Transverse colon (tissue), 3 donors: ENCODE results near the gene EMX1.

Source experiments
- POLR2A ChIP-seq: fragments of 450-650 bp; IDR thresholded peaks from one replicate; pipeline ENCODE4 v1.6.1; 2016; ENCODE audit warnings: antibody characterized with exemption, mild to moderate bottlenecking, moderate library complexity
- TF ChIP-seq, protein P1 (sequence below), 5 experiments: fragments of 200-600 bp in 3 of 5; fragments of 450-650 bp in 2 of 5; sonication (generic) in 3 of 5; IDR thresholded peaks; 1 replicate in 2 of 5; 2 replicates in 3 of 5; pipeline ENCODE4 v1.5.1; 2016 to 2017; ENCODE audit warnings: antibody characterized with exemption in 5 of 5, inconsistent platforms in 3 of 5, mild to moderate bottlenecking in 2 of 5, moderate library complexity in 1 of 5

DNA sequence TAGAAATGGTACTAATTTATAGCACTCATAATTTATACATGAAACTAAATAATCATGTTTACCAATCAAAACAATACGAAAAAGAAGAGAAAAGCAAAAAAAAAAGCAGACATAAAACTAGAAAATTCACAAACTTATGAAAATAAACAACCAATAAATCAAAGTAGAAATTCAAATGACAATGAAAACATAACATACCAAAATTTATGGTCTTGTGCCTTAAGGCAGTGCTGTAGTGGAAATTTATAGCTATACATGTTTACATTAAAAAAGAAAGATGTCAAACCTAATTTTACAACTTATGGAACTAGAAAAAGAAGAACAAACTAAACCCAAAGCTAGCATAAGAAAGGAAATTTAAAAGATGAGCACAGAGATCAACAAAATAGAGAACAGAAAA, 46.3 kb upstream of the EMX1 start:
- TF ChIP-seq POLR2A = no peak
- TF ChIP-seq, protein P1, sequence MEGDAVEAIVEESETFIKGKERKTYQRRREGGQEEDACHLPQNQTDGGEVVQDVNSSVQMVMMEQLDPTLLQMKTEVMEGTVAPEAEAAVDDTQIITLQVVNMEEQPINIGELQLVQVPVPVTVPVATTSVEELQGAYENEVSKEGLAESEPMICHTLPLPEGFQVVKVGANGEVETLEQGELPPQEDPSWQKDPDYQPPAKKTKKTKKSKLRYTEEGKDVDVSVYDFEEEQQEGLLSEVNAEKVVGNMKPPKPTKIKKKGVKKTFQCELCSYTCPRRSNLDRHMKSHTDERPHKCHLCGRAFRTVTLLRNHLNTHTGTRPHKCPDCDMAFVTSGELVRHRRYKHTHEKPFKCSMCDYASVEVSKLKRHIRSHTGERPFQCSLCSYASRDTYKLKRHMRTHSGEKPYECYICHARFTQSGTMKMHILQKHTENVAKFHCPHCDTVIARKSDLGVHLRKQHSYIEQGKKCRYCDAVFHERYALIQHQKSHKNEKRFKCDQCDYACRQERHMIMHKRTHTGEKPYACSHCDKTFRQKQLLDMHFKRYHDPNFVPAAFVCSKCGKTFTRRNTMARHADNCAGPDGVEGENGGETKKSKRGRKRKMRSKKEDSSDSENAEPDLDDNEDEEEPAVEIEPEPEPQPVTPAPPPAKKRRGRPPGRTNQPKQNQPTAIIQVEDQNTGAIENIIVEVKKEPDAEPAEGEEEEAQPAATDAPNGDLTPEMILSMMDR (IDR thresholded peaks at IDR 0.05) = no peak
